GM12891 (cell line): ENCODE results near the gene KRTAP19-4.

Experiments
- PAX5 ChIP-seq: IDR thresholded peaks from 2 replicates; pipeline ENCODE4 v1.6.1; 2011; ENCODE audit warnings: low read length, moderate library complexity, mild to moderate bottlenecking; ENCODE audit not compliant: insufficient read depth, severe bottlenecking
- POLR2A ChIP-seq: IDR thresholded peaks from 2 replicates; pipeline ENCODE4 v1.6.1; 2011; ENCODE audit warnings: low read depth, low read length, control low read depth
- POLR2AphosphoS5 ChIP-seq: IDR thresholded peaks from 2 replicates; pipeline ENCODE4 v1.6.1; 2011; ENCODE audit warnings: low read depth, low read length, control low read depth
- POU2F2 ChIP-seq: IDR thresholded peaks from 2 replicates; pipeline ENCODE4 v1.6.1; 2011; ENCODE audit warnings: low read depth, mild to moderate bottlenecking, control low read depth, low read length, moderate library complexity
- SPI1 ChIP-seq: IDR thresholded peaks from 2 replicates; pipeline ENCODE4 v1.6.1; 2011; ENCODE audit warnings: low read depth, low read length, control low read depth
- TAF1 ChIP-seq: IDR thresholded peaks from 2 replicates; pipeline ENCODE4 v1.6.1; 2011; ENCODE audit warnings: low read depth, low read length, control low read depth

GRCh38 chr21:30497065-30497464 is at the start of gene KRTAP19-4:
- TF ChIP-seq POLR2A = no peak
- no peak for TF ChIP-seq POLR2AphosphoS5
- no peak for TF ChIP-seq TAF1
- no peak for TF ChIP-seq PAX5
- TF ChIP-seq SPI1 = no peak
- TF ChIP-seq POU2F2 = no peak
